Smooth muscle cell of the brain vasculature (primary cell): ENCODE results near the gene TGFA.

Source experiments
- DNase-seq: peaks from one replicate; pipeline ENCODE4 v3.0.0-alpha.2; 2012; ENCODE audit warnings: low read depth, low spot score

The TGFA gene

GRCh38 chr2:70523996-70524965 lies 29.3 kb downstream of the TGFA start:
- no peak for DNase-seq

- DNase-seq, result no peak
Observed at GRCh38 chr2:70523672-70523995, 30.0 kb downstream of the TGFA start.

DNA sequence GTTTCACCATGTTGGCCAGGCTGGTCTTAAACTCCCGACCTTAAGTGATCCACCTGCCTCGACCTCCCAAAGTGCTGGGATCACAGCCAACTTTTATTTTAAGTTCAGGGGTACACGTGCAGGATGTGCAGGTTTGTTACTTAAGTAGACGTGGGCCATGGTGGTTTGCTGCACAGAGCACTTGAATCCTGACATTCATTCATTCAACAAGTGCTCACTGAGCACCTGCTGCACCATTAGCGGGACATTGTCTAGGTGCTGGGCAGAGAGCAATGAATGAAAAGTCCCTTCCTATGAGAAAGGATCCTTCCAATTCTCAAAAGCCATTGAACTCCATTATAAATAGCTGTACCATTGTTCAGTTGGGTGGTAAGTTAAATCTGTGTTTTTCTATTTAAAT lies 31.0 kb downstream of the TGFA start:
- DNase-seq, result no peak

DNA sequence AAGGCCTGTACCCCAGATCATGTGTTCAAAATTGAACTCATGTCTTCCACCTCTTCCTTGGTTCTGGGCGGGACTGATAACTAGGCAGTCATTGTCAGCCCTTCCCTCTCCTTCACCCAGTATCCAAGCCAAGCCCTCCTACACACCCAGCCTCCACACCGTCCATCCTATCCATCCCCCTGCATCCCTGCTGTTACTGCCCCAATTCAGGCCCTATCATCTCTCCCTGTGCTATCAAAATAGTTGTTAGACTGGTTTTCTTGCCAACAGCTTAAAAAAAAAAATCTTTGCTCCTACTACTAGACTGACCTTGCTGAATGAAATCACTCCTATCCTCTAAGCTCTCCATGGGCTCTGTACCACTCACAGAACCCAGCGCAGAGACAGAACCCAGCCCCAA lies 32.8 kb downstream of the TGFA start:
- no peak for DNase-seq

DNA sequence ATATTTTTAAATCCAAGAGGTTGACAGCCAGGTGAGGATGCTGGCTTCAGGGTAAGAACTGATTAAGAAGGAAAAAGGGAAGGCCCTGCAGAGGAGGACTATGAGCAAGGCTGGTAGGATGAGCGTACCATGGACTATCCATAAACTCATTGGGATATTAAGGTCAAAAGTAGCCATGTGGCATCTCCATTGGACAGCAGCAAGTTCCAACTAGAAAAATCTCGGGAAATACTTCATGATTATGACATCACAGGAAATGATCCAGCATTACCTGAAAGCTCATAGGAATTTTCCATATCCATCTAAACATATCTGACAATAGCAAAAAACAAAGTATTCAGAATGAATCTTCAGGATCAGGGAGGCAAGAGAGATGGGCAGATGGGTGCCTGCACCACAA lies 34.2 kb downstream of the TGFA start:
- DNase-seq, result no peak

- DNase-seq, result no peak
Observed at GRCh38 chr2:70518557-70518956, 35.1 kb downstream of the TGFA start.

DNA sequence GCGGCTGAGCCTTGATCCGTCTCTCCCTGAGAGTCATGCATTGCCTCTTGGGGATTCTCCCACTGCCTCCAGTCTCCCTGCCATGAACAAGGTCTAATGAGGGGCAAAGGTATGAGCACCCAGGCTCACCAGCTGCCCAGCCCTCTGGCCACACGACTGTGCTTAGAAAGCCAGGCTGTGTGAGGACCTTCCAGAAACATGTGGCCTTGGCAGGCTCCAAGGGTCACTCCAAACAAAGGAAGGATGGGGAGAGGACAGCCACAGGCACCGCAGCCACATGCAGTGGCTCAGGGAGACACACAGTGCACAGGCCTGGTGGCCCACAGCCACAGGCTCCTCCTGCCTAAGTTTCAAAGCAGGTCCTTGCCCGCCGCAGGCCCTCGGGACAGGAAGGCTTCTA lies 35.8 kb downstream of the TGFA start:
- DNase-seq, result no peak

GRCh38 chr2:70516596-70516995 lies 37.0 kb downstream of the TGFA start:
- DNase-seq, result no peak

DNA sequence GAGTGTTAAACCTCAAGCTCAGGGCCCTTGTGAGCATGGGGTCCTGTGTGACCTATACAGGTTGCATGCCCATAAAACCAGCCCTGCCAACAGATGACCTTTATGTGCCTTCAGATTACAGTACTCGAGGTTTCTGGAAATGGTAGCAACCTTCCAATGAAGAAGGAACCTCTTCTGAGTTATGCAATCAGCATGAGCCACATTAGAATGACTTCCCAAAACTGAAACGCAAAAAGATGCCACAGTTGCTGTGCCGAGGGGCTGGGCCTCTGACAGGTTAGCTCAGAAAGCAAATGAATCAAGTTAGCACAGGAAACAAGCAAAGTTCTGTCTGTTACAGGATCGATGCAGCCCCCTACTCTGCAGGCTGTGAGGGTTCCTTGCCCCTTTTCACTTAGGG lies 37.7 kb downstream of the TGFA start:
- no peak for DNase-seq

- no peak for DNase-seq
Observed at GRCh38 chr2:70514612-70515055, 39.0 kb downstream of the TGFA start.

DNA sequence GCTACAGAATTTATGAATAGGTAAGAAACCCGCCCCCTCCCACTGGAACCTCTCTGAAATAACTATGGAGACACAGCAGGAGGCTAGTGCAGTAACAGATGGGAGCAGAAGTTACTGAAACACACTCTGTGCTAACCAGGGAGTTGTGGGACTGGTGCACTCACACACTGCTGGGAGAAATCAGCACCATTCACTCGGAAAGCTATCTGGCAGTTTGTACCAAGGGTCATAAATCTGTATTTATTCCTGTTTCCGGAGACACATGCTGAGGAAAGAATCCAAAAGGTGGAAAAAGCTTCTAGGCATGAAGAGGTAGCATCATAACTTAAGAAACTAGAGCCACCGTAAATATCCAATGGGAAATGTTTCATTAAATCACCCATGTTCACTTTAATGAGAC lies 39.9 kb downstream of the TGFA start:
- no peak for DNase-seq

DNA sequence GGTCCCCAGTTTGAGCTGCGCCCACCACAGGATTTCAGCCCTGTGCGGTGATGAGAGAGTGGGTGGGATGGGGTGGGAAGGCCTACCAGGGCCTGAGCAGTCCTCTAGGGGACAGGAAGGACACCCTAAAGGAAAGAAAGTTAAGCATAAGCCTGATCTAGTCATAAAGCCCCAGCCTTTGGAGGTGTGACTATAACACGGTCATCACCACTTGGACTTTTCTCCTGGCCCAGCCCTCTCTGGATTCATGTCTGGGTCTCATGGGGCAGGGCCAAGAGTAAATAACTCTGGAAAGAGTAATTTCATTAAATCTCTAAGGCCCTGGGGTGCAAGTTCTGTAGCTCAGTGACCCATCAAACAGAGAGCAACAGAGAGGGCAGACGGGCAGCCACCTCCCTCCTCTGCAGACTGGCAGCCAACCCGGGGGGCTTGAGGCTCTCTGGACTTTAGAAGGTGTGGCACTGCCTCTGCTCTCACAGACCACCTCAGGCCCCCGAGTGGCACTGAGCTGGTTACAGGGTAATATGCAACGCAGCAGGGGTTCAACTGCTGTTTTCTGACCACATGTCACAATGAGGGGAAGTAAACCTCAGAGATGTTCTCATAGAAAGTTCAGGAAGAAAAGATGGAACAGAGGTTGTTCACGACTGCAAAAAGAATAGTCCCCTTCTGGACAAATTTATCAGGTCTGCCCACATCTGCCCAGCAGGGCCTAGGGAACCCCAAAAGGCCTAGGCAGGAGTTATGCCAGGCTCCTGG lies 41.5 kb downstream of the TGFA start:
- DNase-seq, result no peak

GRCh38 chr2:70510313-70510712 lies 43.3 kb downstream of the TGFA start:
- no peak for DNase-seq

DNA sequence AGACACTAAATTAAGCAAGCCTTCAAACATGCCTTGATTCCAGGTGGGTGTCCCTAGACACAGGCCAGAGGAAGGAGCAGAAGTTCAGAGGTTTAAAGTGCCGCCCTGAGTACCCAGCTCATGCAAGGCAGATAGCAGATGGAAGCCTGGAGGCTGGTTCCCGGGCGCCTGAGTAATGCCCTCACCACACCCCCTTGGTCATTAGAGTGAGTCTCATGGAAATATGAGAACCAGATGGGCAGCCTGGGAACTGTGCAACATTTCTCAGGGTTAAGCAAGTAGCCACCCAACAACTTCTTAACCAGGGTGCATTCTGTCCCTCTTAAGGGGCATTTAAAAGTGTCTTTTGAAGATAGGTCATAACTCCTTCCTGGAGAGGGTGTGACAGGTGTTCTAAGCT lies 44.1 kb downstream of the TGFA start:
- DNase-seq, result no peak

DNA sequence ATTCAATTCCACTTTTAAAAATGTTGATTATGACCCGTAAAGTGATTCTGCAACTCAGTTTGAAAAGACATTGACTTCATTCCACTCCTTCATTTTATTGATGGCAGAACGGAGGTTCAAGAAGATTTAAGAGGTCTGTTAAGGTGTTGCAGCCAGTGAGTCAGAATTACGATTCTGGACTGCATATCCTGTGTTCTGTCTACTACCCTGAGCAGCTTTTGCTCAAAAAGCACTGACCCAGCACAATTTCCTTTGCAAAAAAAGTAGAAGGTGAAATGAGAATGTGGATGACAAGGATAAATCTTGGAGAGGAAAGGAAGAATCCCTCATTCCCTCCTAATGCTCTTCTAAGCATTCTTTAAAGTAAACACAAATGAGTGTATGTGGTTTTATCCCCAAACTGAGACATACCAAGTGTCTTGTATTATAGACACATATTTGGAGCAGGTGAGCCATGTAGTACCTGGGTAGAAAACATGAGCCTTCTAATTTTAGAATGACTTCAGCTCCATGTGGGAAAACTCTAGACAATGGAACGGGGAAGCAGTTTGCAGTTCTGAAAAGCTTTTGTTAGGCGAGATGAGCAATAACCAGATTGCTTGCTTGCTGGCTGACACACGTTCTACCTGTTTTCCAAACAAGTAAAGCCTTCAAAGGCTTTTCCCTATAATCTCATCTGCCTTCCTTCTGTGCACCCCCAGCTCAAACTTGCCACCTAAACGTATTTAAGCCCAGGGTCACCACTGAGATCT lies 44.7 kb downstream of the TGFA start:
- DNase-seq, result no peak

DNA sequence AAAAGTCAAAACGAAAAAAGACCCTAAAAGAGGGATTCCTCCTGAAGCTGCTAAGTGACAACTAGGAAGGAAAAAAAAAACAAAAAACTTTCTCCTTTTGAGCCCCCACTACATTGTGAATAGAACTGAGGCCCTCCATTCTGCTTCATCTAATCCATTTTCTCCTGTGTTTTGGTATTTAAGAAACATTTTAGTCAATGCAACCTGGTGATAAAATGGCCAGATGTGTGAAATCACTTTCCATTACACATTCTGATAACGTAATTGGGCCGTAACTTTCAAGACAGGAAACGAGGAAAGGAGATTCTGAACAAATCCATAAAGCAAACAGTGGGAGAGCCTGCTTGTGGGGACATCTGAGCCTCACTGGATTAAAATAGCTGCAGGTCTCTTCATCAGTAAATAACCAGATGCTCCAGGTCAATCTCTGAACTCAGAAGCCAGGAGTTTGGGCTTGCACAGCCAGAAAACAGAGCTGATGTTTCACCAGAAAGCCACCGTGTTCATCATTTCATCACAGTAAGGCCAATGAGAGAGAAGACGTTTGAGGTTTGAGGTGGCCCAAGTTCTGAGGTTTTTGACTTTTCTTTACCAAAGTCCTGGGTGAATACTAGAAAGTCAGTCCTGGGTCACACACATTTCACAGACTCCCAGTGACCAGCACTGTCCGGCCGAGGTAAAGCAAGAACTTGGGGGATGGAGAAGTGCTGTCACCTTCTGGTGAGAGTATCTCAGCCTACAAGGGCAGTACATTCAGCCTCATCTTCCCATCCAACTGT lies 47.8 kb downstream of the TGFA start:
- DNase-seq, result no peak

DNA sequence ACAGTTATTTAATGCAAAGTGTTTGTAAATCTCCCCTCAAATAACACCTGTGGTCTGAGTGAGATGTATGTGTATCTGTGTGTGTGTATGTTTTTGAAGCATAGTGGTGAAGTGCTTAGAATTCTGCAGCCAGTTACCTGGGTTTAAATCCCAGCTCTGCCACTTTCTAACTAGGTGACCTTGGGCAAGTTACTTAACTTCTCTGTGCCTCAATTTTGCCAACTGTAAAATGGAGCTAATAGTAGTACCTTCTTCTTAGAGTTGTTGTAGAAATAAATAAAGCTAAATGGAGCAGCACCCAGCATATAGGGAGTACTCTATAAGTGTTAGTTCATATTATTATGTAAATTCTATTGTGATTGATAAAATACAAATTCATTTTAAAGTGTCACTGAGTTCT lies 48.9 kb downstream of the TGFA start:
- DNase-seq, result no peak

- DNase-seq, result no peak
Observed at GRCh38 chr2:70503896-70504295, 49.7 kb downstream of the TGFA start.

- DNase-seq, result no peak
Observed at GRCh38 chr2:70501728-70502127, 51.9 kb downstream of the TGFA start.

GRCh38 chr2:70501215-70501614 lies 52.4 kb downstream of the TGFA start:
- DNase-seq, result no peak

DNA sequence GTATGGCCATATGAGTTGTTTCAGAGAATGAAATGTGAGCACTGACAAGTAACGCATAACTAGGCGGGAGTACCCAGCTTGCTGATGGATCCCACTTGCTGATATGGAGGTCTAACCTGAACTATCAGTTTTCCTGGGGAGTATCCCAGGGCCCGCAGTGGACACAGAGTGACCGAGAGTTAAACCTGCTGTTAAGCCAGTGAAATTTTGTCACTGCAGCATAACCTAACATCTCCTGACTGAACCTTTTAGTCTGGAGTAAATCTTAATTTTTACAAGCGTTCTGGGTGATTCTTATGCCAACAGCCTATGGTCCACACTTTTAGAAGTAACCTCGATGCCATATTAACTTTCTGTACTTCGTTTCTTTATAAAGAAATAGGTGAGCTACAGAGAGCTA lies 54.4 kb downstream of the TGFA start:
- DNase-seq, result no peak
